ENCODE data around the gene PLEKHM3. TPM values are rescaled to one million over a fixed set of nuclear protein-coding genes. Genes with fewer than 3 reads are reported as not detected.
A peak's percentile ranks its signal among the peaks of the same experiment; 100 is the strongest.

The PLEKHM3 gene
- total and polyA plus RNA-seq, 2 of the 13 experiments (the other 11 are each of a cell fraction or from before 2014, with no cell fraction given): 4.5 to 4.7 TPM

- TF ChIP-seq FLYWCH1 (CRISPR knock-in tag; IDR thresholded peaks at IDR 0.05): no peak
- TF ChIP-seq, protein P1, sequence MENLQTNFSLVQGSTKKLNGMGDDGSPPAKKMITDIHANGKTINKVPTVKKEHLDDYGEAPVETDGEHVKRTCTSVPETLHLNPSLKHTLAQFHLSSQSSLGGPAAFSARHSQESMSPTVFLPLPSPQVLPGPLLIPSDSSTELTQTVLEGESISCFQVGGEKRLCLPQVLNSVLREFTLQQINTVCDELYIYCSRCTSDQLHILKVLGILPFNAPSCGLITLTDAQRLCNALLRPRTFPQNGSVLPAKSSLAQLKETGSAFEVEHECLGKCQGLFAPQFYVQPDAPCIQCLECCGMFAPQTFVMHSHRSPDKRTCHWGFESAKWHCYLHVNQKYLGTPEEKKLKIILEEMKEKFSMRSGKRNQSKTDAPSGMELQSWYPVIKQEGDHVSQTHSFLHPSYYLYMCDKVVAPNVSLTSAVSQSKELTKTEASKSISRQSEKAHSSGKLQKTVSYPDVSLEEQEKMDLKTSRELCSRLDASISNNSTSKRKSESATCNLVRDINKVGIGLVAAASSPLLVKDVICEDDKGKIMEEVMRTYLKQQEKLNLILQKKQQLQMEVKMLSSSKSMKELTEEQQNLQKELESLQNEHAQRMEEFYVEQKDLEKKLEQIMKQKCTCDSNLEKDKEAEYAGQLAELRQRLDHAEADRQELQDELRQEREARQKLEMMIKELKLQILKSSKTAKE (CRISPR knock-in tag; IDR thresholded peaks at IDR 0.05; ENCODE audit: borderline replicate concordance): peak; percentile 73; the same call in 1 of the 2 replicates
- 0 out of 2 replicates have a peak, but pooled peaks have one; percentile 15 for TF ChIP-seq ZNF441 (CRISPR knock-in tag; IDR thresholded peaks at IDR 0.05; ENCODE audit: borderline replicate concordance)
- TF ChIP-seq ADNP (CRISPR knock-in tag; IDR thresholded peaks at IDR 0.05): no peak
- TF ChIP-seq, protein P2, sequence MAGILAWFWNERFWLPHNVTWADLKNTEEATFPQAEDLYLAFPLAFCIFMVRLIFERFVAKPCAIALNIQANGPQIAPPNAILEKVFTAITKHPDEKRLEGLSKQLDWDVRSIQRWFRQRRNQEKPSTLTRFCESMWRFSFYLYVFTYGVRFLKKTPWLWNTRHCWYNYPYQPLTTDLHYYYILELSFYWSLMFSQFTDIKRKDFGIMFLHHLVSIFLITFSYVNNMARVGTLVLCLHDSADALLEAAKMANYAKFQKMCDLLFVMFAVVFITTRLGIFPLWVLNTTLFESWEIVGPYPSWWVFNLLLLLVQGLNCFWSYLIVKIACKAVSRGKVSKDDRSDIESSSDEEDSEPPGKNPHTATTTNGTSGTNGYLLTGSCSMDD (CRISPR knock-in tag; IDR thresholded peaks at IDR 0.05): no peak
- TF ChIP-seq FOXP1 (IDR thresholded peaks at IDR 0.05): no peak
- peak; percentile 98 for TF ChIP-seq FOXP1 (CRISPR knock-in tag; IDR thresholded peaks at IDR 0.05)
- no peak for TF ChIP-seq NFRKB (IDR thresholded peaks at IDR 0.05)
- no peak for TF ChIP-seq SMAD1 (CRISPR knock-in tag; IDR thresholded peaks at IDR 0.05; ENCODE audit: borderline replicate concordance, low read depth)
- no peak for TF ChIP-seq ZNF354B (CRISPR knock-in tag; IDR thresholded peaks at IDR 0.05)
- no peak for TF ChIP-seq ZNF747 (CRISPR knock-in tag; IDR thresholded peaks at IDR 0.05; ENCODE audit: borderline replicate concordance)
- peak in 1 of 2 experiments; percentile 34; a peak in 1 of 4 replicates for TF ChIP-seq POLR2A (IDR thresholded peaks at IDR 0.05; ENCODE audit: insufficient read depth in 1 of 2, low read depth in 2 of 2, low read length in 2 of 2)
- TF ChIP-seq SRY (CRISPR knock-in tag; IDR thresholded peaks at IDR 0.05): no peak
- TF ChIP-seq KLF11 (CRISPR knock-in tag; IDR thresholded peaks at IDR 0.05): peak; percentile 57; the same call in 1 of the 2 replicates
- TF ChIP-seq STAG1 (CRISPR knock-in tag; IDR thresholded peaks at IDR 0.05): peak; percentile 38; the same call in 1 of the 2 replicates
- TF ChIP-seq TIGD3 (CRISPR knock-in tag; IDR thresholded peaks at IDR 0.05; ENCODE audit: borderline replicate concordance): no peak
- no peak for TF ChIP-seq ZNF556 (CRISPR knock-in tag; IDR thresholded peaks at IDR 0.05; ENCODE audit: borderline replicate concordance)
- TF ChIP-seq, protein P3, sequence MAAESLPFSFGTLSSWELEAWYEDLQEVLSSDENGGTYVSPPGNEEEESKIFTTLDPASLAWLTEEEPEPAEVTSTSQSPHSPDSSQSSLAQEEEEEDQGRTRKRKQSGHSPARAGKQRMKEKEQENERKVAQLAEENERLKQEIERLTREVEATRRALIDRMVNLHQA (CRISPR knock-in tag; IDR thresholded peaks at IDR 0.05): no peak
- TF ChIP-seq PRMT3 (CRISPR knock-in tag; IDR thresholded peaks at IDR 0.05; ENCODE audit: borderline replicate concordance, low read depth): no peak
- TF ChIP-seq POLR2AphosphoS5 (IDR thresholded peaks at IDR 0.05; ENCODE audit: low read depth, low read length): no peak
- peak; percentile 70; the same call in 1 of the 2 replicates for TF ChIP-seq ZNF12 (CRISPR knock-in tag; IDR thresholded peaks at IDR 0.05)
- 0 out of 2 replicates have a peak, but pooled peaks have one; percentile 21 for TF ChIP-seq NCOA1 (CRISPR knock-in tag; IDR thresholded peaks at IDR 0.05)
- peak; percentile 77; the same call in 1 of the 2 replicates for TF ChIP-seq HDAC2 (CRISPR knock-in tag; IDR thresholded peaks at IDR 0.05)
- TF ChIP-seq SPEN (CRISPR knock-in tag; IDR thresholded peaks at IDR 0.05; ENCODE audit: low read depth): no peak
- no peak for TF ChIP-seq ZNF567 (CRISPR knock-in tag; IDR thresholded peaks at IDR 0.05; ENCODE audit: borderline replicate concordance)
- 0 out of 2 replicates have a peak, but pooled peaks have one; percentile 67 for TF ChIP-seq MEIS1 (CRISPR knock-in tag; IDR thresholded peaks at IDR 0.05; ENCODE audit: borderline replicate concordance)
- TF ChIP-seq AGO2 (optimal IDR thresholded peaks at IDR 0.05; ENCODE audit: low read depth, low read length): no peak
- no peak for TF ChIP-seq KDM5B (CRISPR knock-in tag; IDR thresholded peaks at IDR 0.05; ENCODE audit: borderline replicate concordance)
Observed at GRCh38 chr2:207847098-207847806, 178.1 kb downstream of the PLEKHM3 start (continued).

Data from HepG2 (cell line).